Hematopoietic multipotent progenitor cell treated with erythropoietin and hydrocortisone succinate and interleukin-3 and kit ligand, for 15 days (in vitro differentiated cells): Measurements from ENCODE around the gene OPTN.
"Not testable (repeated sequence)": the region's sequence is repeated elsewhere in the genome, so short reads cannot be mapped to it uniquely, and the experiment has no call there.

ENCODE experiments used
- DNase-seq: peaks from one replicate; pipeline ENCODE4 v3.0.0-alpha.2; 2015; ENCODE audit warnings: low spot score

OPTN gene

DNA sequence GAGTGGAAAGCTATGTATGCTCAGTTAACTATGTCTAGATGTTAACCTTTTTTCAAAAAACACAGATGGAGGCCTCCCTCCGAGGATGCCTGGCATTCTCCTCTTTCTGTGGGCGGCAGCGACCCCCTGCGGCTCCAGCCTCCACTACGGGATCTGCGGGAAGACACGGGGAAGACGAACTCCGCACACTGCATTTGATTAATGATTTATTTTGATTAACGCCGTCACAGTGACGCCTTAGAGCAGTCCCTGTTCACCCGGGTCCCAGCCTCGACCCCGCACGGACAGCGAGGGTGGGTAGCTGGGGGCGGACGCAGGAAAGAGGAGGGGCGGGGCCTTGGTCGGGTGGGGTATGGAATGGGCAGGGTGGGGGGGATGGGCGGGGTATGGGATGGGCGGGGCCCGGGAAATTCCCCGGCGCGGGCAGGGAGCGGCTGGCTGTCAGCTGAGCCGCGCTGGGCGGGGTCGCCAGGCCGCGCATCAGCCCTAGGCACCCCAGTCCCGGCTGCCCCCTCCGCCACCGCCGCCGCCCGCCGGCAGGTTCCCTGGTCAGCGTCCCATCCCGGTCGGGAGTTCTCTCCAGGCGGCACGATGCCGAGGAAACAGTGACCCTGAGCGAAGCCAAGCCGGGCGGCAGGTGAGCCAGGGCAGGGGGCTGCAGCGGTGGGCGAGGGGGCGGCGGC is at the start of gene OPTN:
Gene OPTN, plus strand, starts transcription at position 498 of the 683 bp plus-strand sequence. CDS start 8,960 bp downstream, outside the sequence.
- DNase-seq, result peak; percentile 80

DNA sequence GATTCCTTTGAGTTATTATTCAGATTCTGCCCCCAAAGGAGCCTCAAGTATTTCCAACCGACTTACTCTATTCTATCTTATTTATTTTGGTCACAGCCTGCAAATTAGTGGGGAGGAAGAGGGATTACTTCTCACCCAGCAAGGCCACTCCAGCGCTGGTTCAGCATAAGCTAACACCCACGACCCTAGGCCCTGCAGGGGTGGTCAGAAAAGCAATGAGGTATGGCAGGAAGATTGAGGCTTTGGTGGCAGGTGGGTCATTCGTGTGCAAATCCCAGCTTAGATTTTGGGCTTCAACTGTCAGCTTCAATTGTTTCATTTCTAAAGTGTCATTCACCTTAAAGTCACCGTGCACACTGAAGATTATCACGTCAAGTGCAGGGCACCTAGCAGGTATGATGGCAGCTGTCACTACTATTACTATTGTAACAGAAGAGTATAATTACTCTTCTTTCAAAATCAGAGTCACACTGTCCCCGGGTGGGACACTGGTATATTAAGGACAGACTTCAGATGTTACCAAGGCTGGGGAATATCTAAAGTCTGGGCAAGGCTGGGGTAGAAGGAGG is 48.8 kb upstream of the OPTN start:
- no peak for DNase-seq

DNA sequence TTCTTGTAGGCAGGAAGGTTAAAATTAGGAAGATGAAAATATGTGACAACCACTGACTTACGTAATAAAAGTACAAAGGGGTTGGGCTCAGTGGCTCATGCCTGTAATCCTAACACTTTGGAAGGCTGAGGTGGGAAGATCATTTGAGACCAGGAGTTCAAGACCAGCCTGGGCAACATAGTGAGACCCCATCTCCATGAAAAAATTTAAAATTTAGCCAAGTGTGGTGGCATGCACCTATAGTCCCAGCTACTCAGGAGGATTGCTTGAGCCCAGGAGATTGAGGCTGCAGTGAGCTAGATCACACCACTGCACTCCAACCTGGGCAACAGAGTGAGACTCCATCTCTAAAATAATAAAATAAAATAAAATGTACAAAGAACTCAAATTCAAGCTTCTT is 46.8 kb upstream of the OPTN start:
- not testable (repeated sequence) for DNase-seq

DNA sequence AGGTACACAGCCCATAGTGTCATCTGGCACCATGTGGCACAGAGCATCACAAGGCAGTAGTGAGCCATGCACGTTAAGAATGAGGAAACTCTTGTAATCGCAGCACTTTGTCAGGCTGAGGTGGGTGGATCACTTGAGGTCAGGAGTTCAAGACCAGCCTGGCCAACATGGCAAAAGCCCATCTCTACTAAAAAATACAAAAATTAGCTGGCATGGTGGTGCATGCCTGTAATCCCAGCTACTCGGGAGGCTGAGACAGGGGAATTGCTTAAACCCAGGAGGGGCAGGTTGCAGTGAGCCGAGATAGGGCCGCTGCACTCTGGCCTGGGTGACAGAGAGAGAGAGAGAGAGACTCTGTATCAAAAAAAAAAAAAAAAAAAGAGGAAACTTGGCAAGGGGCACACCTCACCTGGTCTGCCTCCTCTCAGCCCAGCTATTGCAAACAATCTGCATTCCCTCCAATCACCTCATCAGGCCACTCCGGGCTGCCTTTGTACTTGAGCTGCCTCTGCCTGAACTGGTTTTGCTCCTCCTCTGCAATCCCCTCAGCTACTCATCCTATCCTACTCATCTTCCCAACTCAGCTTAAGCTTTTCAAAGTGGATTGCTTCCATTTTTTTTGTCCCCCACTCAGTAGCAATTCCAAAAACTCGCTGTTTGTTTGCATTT is 46.0 kb upstream of the OPTN start:
- no peak for DNase-seq

DNA sequence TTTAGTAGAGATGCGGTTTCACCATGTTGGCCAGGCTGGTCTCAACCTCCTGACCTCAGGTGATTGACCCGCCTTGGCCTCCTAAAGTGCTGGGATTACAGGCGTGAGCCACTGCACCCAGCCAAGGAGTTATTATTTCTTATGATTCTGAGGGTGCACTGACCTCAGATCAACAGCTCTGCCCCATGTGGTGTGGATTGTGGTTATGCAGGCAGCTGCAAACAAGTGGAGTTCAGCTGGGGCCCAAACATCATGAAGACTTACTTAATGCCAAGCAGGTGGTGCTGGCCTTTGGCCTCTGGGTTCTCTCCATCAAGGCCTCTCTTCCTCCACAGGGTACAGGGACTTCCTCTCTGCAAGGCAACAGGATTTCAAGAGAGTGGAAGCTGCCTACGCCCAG is 45.1 kb upstream of the OPTN start:
- no peak for DNase-seq

DNA sequence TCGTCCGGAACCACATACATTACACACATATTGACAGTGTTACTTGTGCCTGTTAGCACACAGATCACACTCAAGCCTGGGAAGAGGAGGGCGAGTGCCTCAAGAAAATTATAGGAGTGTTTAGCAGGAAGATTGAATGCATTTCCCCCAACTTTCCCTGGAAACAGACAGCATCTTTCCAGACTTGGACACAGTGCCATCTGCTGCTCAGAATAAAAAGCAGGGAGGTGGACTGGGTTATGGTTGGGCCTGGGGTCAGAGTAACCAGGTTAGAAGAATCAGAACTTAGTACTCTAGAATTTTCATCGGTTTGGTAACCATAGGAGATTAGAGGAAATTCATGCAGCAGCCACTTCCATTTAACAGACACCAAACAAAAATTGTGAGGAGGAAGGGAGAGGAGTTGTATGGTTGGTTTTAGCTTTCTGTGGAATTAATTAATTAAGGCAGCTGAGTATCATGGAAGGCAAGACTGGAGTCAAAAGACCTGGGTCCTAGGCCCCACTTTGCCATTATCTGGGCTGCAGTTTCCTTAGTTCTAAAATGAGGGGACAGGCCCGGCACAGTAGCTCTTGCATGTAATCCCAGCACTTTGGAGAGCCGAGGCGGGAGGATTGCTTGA is 43.4 kb upstream of the OPTN start:
- DNase-seq, result no peak

DNA sequence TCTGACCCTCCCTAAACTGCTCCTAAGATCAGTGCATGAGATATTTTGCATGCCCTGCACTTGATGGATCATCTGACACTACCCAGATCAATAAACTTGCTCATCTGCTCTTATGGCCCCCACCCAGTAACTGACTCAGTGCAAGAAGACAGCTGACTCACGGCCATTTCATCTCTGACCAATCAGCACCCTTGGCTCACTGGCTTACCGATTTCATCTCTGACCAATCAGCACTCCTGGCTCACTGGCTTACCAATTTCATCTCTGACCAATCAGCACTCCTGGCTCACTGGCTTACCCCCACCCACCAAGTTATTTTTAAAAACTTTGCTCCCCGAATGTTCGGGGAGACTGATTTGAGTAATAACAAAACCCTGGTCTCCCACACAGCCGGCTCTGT is 37.2 kb upstream of the OPTN start:
- DNase-seq, result no peak

DNA sequence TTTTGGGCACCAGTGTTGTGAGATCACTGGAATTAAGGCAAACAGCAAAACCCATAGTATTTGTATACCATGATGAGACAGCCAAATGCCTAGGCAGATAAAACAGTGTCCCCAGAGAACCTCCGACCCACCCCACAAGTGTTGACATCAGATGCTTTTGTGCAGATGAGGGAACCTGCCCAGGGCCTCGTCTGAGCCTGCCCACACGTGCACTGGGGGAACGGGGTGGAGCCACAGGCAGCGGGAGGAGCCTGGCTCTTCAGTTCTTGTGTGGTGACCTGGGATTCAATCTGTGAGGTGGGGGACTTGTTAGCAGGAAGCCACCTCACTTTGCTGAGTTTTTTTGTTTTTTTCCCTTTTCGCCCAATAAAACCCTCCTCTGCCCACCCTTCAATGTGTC is 33.4 kb upstream of the OPTN start:
- DNase-seq, result peak; percentile 33

DNA sequence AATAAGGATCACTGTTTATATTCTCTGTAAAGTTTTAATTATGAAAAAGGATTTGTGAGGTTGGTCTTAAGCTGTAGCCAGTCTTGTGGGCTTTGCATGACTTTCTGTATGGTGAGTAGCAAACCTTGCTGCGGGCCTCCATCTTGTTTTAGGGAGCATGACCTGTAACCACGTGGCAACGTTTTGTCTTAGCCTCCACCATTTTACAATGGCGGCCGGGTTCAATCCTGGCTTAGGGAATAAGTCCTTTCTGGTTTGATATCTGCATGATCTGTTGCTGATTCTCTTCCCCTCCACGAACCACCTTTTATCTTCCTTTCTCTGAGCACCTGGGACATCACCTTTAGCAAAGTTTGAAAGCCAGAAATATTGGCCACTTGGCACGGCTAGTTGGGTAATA is 32.5 kb upstream of the OPTN start:
- DNase-seq, result no peak

DNA sequence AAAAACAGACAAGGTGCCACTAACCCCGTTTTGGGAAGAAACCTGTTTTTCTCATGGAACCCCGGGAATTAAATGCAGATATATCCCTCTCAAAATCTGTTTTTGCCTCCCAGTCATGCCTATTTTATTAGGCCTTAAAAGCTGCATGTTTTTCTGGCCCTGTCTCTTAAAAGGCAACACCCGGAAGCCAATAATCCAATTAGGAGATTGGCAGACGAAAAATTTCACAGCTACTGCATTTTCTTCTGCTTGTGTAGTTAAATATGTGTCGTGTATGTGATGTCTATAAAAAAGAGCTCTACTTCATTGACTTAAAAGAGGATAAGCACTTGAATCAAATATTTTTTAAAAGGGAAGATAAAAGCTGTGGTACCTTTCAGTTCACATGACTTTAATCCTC is 31.9 kb upstream of the OPTN start:
- DNase-seq, result no peak

DNA sequence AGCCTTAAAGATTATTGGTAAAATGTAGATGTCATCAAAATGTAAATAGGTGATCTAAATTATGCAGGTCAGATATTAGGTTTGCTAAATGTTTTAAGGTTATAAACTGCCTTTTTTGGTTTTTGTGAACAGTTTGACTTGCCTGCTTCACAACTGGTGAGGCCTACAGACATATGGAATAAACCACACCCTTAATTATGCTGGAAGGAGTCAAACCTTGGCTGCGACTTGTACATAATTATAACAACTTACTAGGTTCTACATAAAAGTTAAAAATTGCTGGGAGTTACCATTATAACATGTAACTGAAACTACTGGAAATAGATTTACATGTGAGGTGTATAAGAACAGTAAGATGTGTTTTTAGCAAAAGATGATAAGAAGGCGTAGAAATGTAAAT is 31.5 kb upstream of the OPTN start:
- DNase-seq, result no peak

DNA sequence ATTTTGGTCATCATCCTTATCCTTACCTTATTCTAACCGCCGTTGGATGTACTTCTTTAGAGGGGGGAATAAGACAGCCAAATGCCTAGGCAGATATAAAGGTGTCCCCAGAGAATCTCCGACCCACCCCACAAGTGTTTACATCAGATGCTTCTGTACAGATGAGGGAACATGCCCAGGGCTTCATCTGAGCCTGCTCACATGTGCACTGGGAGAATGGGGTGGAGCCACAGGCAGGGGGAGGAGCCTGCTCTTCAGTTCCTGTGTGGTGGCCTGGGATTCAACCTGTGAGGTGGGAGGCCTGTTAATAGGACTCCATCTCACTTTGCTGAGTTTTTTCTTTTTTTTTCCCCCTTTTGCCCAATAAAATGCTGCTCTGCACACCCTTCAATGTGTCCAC is 27.6 kb upstream of the OPTN start:
- DNase-seq, result no peak

DNA sequence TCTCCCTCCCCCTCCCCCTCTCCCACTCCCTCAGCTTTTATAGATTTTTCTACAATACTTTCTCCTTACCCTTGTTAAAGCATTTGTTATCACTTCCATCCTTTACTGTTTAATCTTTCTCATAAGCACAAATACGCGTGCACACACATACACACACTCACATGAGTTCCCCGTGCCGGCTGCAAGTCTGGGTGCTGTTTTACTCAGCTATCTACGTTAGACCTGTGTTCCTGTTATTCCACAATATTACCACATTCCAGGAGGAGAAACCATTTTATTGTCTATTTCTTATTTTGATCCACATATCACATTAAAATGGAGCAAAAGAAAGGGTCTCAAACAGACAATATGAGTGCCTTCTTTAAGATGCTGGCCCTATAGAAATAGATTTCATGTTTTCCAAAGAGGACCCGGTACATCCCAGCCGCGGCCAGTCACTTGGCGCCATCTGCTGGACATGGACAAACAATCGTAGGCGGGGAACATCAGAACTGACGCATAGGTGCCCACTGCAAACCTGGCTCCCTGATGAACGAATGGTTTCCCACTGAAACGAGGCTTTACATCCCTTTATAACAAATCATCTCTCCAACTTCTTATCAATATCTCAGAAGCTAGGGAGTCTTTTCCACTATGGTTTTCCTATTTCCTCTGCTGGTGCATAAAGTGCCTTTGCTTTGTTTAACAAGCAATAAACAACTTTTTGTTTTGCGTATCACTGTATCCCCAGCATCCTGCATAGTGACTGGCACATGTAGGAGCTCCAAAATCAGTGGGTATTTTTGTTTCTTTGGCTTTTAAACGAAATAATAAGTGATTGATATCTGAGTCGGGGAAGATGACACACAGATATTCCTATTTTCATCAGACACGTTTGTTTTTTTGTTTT is 25.2 kb upstream of the OPTN start:
- peak; percentile 63 for DNase-seq

DNA sequence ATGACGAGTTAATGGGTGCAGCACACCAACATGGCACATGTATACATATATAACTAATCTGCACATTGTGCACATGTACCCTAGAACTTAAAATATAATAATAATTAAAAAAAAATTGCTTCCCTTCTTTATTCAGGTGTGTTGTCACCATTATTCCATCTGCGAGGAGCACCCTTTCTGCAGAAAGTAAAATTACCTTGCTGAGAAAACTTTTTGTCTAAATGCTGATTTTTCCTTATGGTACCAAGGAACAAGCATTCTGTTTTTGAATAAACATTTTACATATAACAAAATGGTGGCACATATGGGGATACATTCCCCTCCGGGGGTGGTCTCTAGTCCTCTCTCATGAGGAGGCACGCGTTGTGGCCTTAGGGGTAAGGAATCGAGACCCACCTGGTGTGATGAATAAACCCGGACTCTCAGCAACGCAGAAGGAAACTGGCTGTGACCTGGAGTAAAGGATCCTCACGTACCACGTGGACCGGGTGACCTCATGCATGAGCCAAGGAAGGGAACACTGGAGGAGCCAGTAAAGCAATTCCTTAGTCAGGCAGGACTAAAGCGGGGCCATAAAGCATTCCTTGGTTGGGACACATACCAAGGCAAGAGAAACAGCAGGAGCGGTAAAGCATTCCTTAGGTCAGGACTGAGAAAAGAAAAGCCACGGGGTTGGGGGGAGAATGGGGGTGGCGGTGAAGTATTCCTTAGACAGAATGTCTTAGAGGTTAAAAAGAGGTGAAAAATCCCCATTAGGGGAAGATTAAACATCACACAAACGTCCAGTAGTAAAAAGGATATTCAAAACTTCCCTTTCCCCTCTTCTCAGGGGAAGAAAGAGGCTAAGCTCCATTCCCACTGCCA is 20.8 kb upstream of the OPTN start:
- DNase-seq, result no peak

DNA sequence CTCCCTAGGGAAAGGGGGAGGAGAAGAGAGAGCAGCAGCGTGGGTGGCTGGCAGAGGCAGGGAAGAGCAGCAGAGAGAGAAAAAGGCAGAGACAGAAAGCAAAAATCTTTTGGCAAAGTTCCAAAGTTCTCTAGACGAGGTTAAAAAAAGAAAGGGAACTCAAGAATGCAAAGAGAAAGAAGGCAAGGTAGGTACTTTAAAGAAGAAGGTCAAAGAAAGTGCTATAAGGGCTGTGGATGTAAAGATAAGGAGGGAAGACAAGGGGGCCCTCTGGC is 20.2 kb upstream of the OPTN start:
- no peak for DNase-seq

DNA sequence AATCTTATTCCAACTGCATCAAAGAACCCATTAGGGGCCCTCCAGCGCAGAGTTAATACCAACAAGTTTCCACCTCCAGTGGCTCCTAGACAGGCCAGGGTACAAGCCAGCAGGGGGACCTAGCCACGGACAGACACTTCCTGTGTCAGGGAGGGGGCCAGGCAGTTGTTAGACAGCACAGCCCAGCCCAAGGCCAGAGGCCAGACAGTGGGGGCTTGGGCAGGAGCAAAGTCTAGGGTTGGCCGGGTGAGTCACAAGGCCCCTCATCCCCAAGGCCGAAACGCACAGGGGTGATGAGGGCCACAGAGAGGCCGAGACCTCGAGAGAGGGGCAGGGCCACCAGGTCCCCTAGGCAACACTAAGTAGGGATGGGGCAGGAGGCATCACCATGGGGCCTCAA is 19.3 kb upstream of the OPTN start:
- no peak for DNase-seq

DNA sequence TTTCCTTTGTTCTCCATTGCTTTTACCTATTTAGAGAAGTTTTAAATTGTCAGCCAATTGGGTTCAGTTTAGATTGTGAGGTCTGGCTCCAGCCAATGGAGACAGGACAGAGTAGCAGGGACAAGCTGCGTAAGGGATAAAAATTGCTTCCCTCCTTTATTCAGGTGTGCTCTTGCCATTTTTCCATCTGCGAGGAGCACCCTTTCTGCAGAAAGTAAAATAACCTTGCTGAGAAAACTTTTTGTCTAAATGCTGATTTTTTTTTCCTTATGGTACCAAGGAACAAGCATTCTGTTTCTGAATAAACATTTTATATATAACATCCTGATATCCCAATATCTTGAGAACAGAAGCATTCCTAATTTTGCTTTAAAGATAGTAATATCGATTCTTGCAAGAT is 16.3 kb upstream of the OPTN start:
- DNase-seq, result not testable (repeated sequence)

DNA sequence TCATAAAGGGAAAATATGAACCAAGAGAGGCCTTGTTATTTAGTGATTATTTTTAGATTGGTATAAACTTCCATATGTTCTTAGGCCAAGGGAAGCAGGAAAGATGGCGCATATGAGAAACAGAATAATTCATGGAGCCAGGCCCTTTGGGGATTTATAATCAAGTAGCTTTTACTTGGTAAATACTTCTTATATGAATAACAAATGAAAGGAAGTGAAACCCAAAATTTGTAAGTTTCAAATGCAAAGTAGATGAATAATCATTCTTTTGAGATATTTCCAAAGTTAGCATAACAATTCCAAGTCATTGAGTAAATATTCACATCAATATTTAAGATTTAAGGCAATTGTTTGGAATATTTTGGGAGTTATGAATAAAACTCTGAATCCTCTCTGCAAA is 13.9 kb upstream of the OPTN start:
- DNase-seq, result no peak

DNA sequence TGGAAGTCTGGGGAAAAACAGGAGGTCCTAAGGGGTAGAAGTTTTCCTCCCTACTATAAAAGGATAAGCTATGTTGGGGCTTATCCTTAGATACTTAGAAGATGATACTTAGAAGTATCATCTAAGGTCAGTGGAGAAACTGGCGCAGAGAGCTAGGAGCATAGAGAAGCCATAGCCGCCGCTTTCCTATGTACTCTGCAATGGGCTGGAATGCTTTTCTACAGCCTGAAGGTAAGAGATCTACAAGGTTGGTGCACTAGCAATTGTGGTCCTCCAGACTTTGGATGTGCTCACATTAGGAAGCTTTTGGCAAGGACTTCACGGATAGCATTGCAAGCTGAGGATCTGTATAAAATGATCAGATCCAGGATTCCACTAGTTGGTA is 12.4 kb upstream of the OPTN start:
- no peak for DNase-seq

DNA sequence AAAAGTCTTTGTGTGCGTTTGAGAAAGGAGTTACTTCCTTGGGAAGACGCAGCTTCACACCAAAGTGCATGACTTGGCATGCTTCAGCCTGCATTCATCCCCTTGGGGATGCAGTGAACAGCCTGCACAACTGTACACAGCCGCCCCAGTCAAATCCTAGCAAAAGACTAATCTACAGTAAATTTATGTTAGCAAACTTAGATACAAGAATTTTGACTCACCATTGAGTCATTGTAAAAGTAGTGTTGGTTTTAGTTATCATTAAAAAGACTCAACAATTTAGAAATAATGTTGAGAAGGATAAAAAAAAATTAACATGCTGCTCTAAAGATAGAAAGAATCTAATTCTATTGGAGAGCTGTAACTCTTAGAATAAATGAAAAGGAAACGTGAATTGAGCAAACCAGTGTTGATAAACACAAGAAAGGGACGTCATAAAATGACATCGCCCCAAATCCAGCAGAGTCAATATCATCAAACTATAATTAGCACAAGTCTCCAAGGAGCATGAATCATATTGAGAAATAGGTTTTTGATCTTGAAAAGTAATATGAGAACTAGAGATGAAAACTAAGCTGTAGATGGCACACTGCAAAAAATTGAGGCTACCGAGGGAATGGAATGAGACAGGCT is 11.9 kb upstream of the OPTN start:
- no peak for DNase-seq

DNA sequence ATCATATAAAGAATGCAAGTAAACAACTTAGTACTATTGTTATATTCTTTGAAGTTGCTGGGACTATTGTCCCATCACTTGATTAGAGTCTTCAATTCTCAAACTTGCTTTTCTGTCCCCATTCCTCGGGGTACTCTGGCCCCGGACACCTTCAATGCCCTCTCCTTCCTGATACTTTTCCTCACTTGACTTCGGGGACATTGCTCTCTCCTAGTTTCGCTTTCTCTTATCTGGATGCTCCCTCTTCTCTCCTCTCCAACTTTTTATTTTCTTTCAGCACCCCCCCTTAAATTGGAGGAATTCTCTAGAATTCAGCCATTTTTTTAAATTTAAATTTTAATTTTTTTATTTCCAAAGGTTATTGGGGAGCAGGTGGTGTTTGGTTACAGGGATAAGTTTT is 10.6 kb upstream of the OPTN start:
- DNase-seq, result no peak
